IMR-90 (cell line): Measurements from ENCODE around the gene C21orf58. TPM values are rescaled to one million over a fixed set of nuclear protein-coding genes. Genes with fewer than 3 reads are reported as not detected.

Source experiments
- ATAC-seq: fragments of 200-7000 bp; cut with Tn5 transposase; 2 replicates; pipeline ENCODE4 v1.9.1; 2020; ENCODE audit warnings: low read depth, mild to moderate bottlenecking, moderate library complexity
- BruUV-seq: library from RNA; stranded (reverse); fragments of 400-500 nt; replicated peaks from 2 replicates; lab custom pipeline; 2021; lab: Mats Ljungman, UMichigan
- CTCF ChIA-PET: fragments of 300-600 bp; formaldehyde crosslinking; extraction: SDS; loops from one replicate; lab custom pipeline; 2021; ENCODE audit warnings: antibody characterized with exemption; lab: Yijun Ruan, JAX
- POLR2A ChIA-PET: fragments of 300-600 bp; sonication (Branson Sonifier 250); formaldehyde crosslinking; loops from one replicate; lab custom pipeline; 2022; ENCODE audit warnings: antibody characterized with exemption; ENCODE audit not compliant: unreplicated experiment; lab: Charles Lee
- DNase-seq: peaks from one replicate; pipeline ENCODE4 v3.0.0; 2013
- H2AFZ ChIP-seq: replicated peaks from 2 replicates; pipeline ENCODE3; 2013; ENCODE audit warnings: low read length, mild to moderate bottlenecking; ENCODE audit not compliant: poor library complexity
- H2AK5ac ChIP-seq: 2 replicates; pipeline ENCODE4 v1.6.1; 2013; ENCODE audit warnings: low read depth, low read length, inconsistent platforms
- H2AK9ac ChIP-seq: replicated peaks from 2 replicates; pipeline ENCODE3; 2013; ENCODE audit warnings: mild to moderate bottlenecking, low read depth, low read length, moderate library complexity; ENCODE audit not compliant: poor library complexity
- H2BK120ac ChIP-seq: 2 replicates; pipeline ENCODE4 v1.6.1; 2013; ENCODE audit warnings: low read depth, low read length, inconsistent platforms
- H2BK15ac ChIP-seq: 3 replicates; pipeline ENCODE4 v1.6.1; 2013; ENCODE audit warnings: low read depth, low read length, inconsistent platforms
- H2BK20ac ChIP-seq: 2 replicates; pipeline ENCODE4 v1.6.1; 2013; ENCODE audit warnings: low read depth, mild to moderate bottlenecking, inconsistent platforms, low read length, moderate library complexity
- H2BK5ac ChIP-seq: 2 replicates; pipeline ENCODE4 v1.6.1; 2013; ENCODE audit warnings: mild to moderate bottlenecking, low read depth, low read length, inconsistent platforms; ENCODE audit not compliant: poor library complexity, severe bottlenecking
- H3K14ac ChIP-seq: replicated peaks from 2 replicates; pipeline ENCODE4 v1.6.1; 2013; ENCODE audit warnings: low read depth, low read length, inconsistent platforms
- H3K18ac ChIP-seq: 2 replicates; pipeline ENCODE4 v1.6.1; 2013; ENCODE audit warnings: low read depth, low read length, control low read depth
- H3K23ac ChIP-seq: 2 replicates; pipeline ENCODE4 v1.6.1; 2013; ENCODE audit warnings: low read depth, low read length, inconsistent platforms
- H3K27ac ChIP-seq: 2 replicates; pipeline ENCODE4 v1.5.1; 2013; ENCODE audit warnings: mild to moderate bottlenecking, control low read depth, low read length; ENCODE audit not compliant: insufficient read depth
- H3K27me3 ChIP-seq: 2 replicates; pipeline ENCODE4 v1.6.1; 2013; ENCODE audit warnings: low read length; ENCODE audit not compliant: control insufficient read depth, insufficient read depth
- H3K36me3 ChIP-seq: 2 replicates; pipeline ENCODE4 v1.6.1; 2013; ENCODE audit warnings: low read length, mixed read lengths; ENCODE audit not compliant: control insufficient read depth, insufficient read depth
- H3K4ac ChIP-seq: 2 replicates; pipeline ENCODE4 v1.6.1; 2013; ENCODE audit warnings: low read depth, low read length, inconsistent platforms
- H3K4me1 ChIP-seq: 2 replicates; pipeline ENCODE4 v1.6.1; 2013; ENCODE audit warnings: low read length, mixed read lengths; ENCODE audit not compliant: control insufficient read depth, insufficient read depth
- H3K4me2 ChIP-seq: 2 replicates; pipeline ENCODE4 v1.6.1; 2013; ENCODE audit warnings: low read depth, mild to moderate bottlenecking, control low read depth, low read length, moderate library complexity
- H3K4me3 ChIP-seq: 2 replicates; pipeline ENCODE4 v1.5.1; 2013; ENCODE audit warnings: low read depth, mild to moderate bottlenecking, control low read depth, low read length, moderate library complexity; ENCODE audit not compliant: insufficient read depth
- H3K56ac ChIP-seq: 2 replicates; pipeline ENCODE4 v1.6.1; 2013; ENCODE audit warnings: low read length, inconsistent platforms; ENCODE audit not compliant: insufficient read depth; ENCODE audit errors: extremely low read depth
- H3K79me1 ChIP-seq, 2 experiments: 2 replicates each; pipeline ENCODE4 v1.6.1; 2013; ENCODE audit warnings: low read length in 2 of 2, inconsistent platforms in 1 of 2, low read depth in 1 of 2
- H3K9ac ChIP-seq: 2 replicates; pipeline ENCODE4 v1.6.1; 2013; ENCODE audit warnings: low read depth, low read length, control low read depth
- H3K9me1 ChIP-seq: 2 replicates; pipeline ENCODE4 v1.6.1; 2013; ENCODE audit warnings: low read length, inconsistent platforms; ENCODE audit not compliant: insufficient read depth
- H3K9me3 ChIP-seq: 2 replicates; pipeline ENCODE4 v1.6.1; 2013; ENCODE audit warnings: low read length; ENCODE audit not compliant: control insufficient read depth, insufficient read depth
- H4K20me1 ChIP-seq: 2 replicates; pipeline ENCODE4 v1.6.1; 2013; ENCODE audit warnings: low read length, inconsistent platforms; ENCODE audit not compliant: insufficient read depth
- H4K5ac ChIP-seq: 2 replicates; pipeline ENCODE4 v1.6.1; 2013; ENCODE audit warnings: mild to moderate bottlenecking, low read depth, low read length, control low read depth
- H4K8ac ChIP-seq, 2 experiments: 2 replicates each; pipeline ENCODE4 v1.6.1; 2013; ENCODE audit warnings: low read depth in 2 of 2, low read length in 2 of 2, control low read depth in 1 of 2, inconsistent platforms in 1 of 2
- H4K91ac ChIP-seq: 2 replicates; pipeline ENCODE4 v1.6.1; 2013; ENCODE audit warnings: low read depth, low read length, inconsistent platforms; ENCODE audit not compliant: insufficient read depth
- BHLHE40 ChIP-seq: fragments of 150-350 bp; IDR thresholded peaks from 2 replicates; pipeline ENCODE4 v1.6.1; 2016; ENCODE audit warnings: mild to moderate bottlenecking, low read depth, low read length
- CEBPB ChIP-seq: IDR thresholded peaks from 2 replicates; pipeline ENCODE4 v1.6.1; 2012; ENCODE audit warnings: low read depth, low read length, improper control_type of control experiment
- CHD1 ChIP-seq: IDR thresholded peaks from 2 replicates; pipeline ENCODE4 v1.6.1; 2012; ENCODE audit warnings: low read depth, low read length, improper control_type of control experiment
- CTCF ChIP-seq: conservative IDR thresholded peaks from 2 replicates; pipeline ENCODE4 v1.5.1; 2012; ENCODE audit warnings: mild to moderate bottlenecking, low read depth, low read length, improper control_type of control experiment
- ELK1 ChIP-seq: fragments of 150-350 bp; IDR thresholded peaks from 2 replicates; pipeline ENCODE4 v1.6.1; 2016; ENCODE audit warnings: low read depth, mild to moderate bottlenecking, low read length, moderate library complexity, borderline replicate concordance
- FOS ChIP-seq: fragments of 150-350 bp; IDR thresholded peaks from 2 replicates; pipeline ENCODE4 v1.6.1; 2016; ENCODE audit warnings: low read depth, low read length
- MAFK ChIP-seq: IDR thresholded peaks from 2 replicates; pipeline ENCODE4 v1.6.1; 2012; ENCODE audit warnings: low read depth, low read length, improper control_type of control experiment
- MAZ ChIP-seq: IDR thresholded peaks from 2 replicates; pipeline ENCODE4 v1.6.1; 2012; ENCODE audit warnings: low read depth, mild to moderate bottlenecking, low read length, improper control_type of control experiment, moderate library complexity, borderline replicate concordance
- MXI1 ChIP-seq: IDR thresholded peaks from 2 replicates; pipeline ENCODE4 v1.6.1; 2012; ENCODE audit warnings: low read depth, mild to moderate bottlenecking, low read length, moderate library complexity, borderline replicate concordance
- NFE2L2 ChIP-seq: fragments of 150-350 bp; IDR thresholded peaks from 2 replicates; pipeline ENCODE4 v1.6.1; 2016; ENCODE audit warnings: low read depth, mild to moderate bottlenecking, low read length
- POLR2A ChIP-seq: IDR thresholded peaks from 2 replicates; pipeline ENCODE4 v1.6.1; 2012; ENCODE audit warnings: mild to moderate bottlenecking, low read depth, low read length
- RAD21 ChIP-seq: IDR thresholded peaks from 2 replicates; pipeline ENCODE4 v1.6.1; 2012; ENCODE audit warnings: low read length, improper control_type of control experiment
- RCOR1 ChIP-seq: IDR thresholded peaks from 2 replicates; pipeline ENCODE4 v1.6.1; 2012; ENCODE audit warnings: mild to moderate bottlenecking, low read length, improper control_type of control experiment; ENCODE audit not compliant: insufficient replicate concordance
- RFX5 ChIP-seq: IDR thresholded peaks from 2 replicates; pipeline ENCODE4 v1.8.0; 2012; ENCODE audit warnings: low read depth, mild to moderate bottlenecking, low read length, moderate library complexity
- SMC3 ChIP-seq: fragments of 150-350 bp; IDR thresholded peaks from 2 replicates; pipeline ENCODE4 v1.6.1; 2016; ENCODE audit warnings: low read depth, mild to moderate bottlenecking, antibody characterized with exemption, low read length, moderate library complexity
- USF2 ChIP-seq: fragments of 150-350 bp; IDR thresholded peaks from 2 replicates; pipeline ENCODE4 v1.6.1; 2017; ENCODE audit warnings: mild to moderate bottlenecking, antibody characterized with exemption, low read length, low read depth
- WGBS, 2 experiments: methylation state at CpG; one replicate each; pipeline versions ENCODE4 v1.1.5 to v1.1.7; 2013; ENCODE audit warnings: missing lambda C conversion rate in 2 of 2; ENCODE audit not compliant: insufficient read length in 1 of 2; ENCODE audit errors: extremely low coverage in 2 of 2; 5-methylcytosine and 5-hydroxymethylcytosine counted together
- dilution Hi-C: fragments of 300-500 bp; cut with HindIII; formaldehyde crosslinking; loops from one replicate; pipeline ENCODE4 v1.14.3; 2018; ENCODE audit warnings: low sequenced_read_pairs; ENCODE audit not compliant: unreplicated experiment
- in situ Hi-C: fragments of 300-500 bp; cut with MboI; formaldehyde crosslinking; loops from 3 replicates; pipeline ENCODE4 v1.14.3; 2019; ENCODE audit warnings: low sequenced_read_pairs, inconsistent platforms, mixed read lengths
- intact Hi-C: fragments of 100-400 bp; cut with micrococcal nuclease; formaldehyde crosslinking; loops from 2 replicates; pipeline ENCODE4 v1.10.0; 2022
- polyA plus RNA-seq, 3 experiments: library from polyadenylated mRNA; depleted of rRNA; stranded (reverse); fragments of >200 nt; gene quantifications; 2 replicates each; pipeline ENCODE4 v1.2.3, GENCODE V29; 2012; ENCODE audit warnings: low replicate concordance in 1 of 3
- total RNA-seq: library from RNA; depleted of rRNA; stranded (reverse); fragments of >200 nt; gene quantifications from 2 replicates; pipeline ENCODE4 v1.2.3, GENCODE V29; 2012

C21orf58 gene
- total and polyA plus RNA-seq, 2 of the 4 experiments (the other 2 are of a cell fraction), result 2.7 to 6.2 TPM

- no peaks in the 10 kb centered on the region; the same call in 1 of the 2 replicates for H4K20me1 ChIP-seq
- H3K4ac ChIP-seq, result no peak overlapping the region
- H3K9me3 ChIP-seq, result no peaks in the 10 kb centered on the region
- no peak overlapping the region for H2AFZ ChIP-seq
- no peak overlapping the region for H2BK120ac ChIP-seq
- intact Hi-C loops, result no loop called here
- no peaks in the 10 kb centered on the region for H3K9me1 ChIP-seq
- H2BK5ac ChIP-seq, result no peak overlapping the region
- H3K56ac ChIP-seq, result no peak overlapping the region
- no peak overlapping the region for H2AK5ac ChIP-seq
- H3K14ac ChIP-seq, result no peak overlapping the region
- H3K9ac ChIP-seq, result no peak overlapping the region
- H3K4me3 ChIP-seq, result no peak overlapping the region
- no peak overlapping the region for H2AK9ac ChIP-seq
- H2BK15ac ChIP-seq, result no peak overlapping the region
- H3K36me3 ChIP-seq, result peaks cover 82% of the 10 kb centered on the region
- ChIA-PET POLR2A (no interaction called here), CTCF (no interaction called here)
- H4K5ac ChIP-seq, result no peak overlapping the region
- dilution Hi-C loops, result no loop called here
- no peak overlapping the region for H3K4me2 ChIP-seq
- WGBS, 2 experiments, result 80% methylated on average over 4 of the region's 8 CpGs; no CpG with 5 or more reads in 1 of the 2 experiments
- H3K27me3 ChIP-seq, result no peaks in the 10 kb centered on the region
- no peak for DNase-seq
- TF ChIP-seq BHLHE40 (no peak), MAZ (no peak), RAD21 (no peak), CTCF (no peak), CHD1 (no peak), ELK1 (no peak), RCOR1 (no peak), SMC3 (no peak), NFE2L2 (no peak), RFX5 (no peak), FOS (no peak), USF2 (no peak), POLR2A (no peak), MXI1 (no peak), CEBPB (no peak), MAFK (no peak)
- H4K91ac ChIP-seq, result no peak overlapping the region
- no peak overlapping the region for H4K8ac ChIP-seq
- no peak overlapping the region for H3K23ac ChIP-seq
- H3K79me1 ChIP-seq, result peaks cover 8 to 21% of the 10 kb centered on the region in 2 experiments; a peak in 3 of 4 replicates
- in situ Hi-C loops, result no loop called here
- H3K18ac ChIP-seq, result no peak overlapping the region
- no TSS peak for BruUV-seq
- no peak overlapping the region for H2BK20ac ChIP-seq
- no peak for ATAC-seq
- no peak overlapping the region for H3K27ac ChIP-seq
- no peaks in the 10 kb centered on the region for H3K4me1 ChIP-seq
Measured at GRCh38 chr21:46350571-46350970, 26.9 kb upstream of the C21orf58 start.
